Measurements from ENCODE around the gene C1orf232. TPM values are rescaled to one million over a fixed set of nuclear protein-coding genes. Genes with fewer than 3 reads are reported as not detected.

C1orf232 gene
- total and polyA plus RNA-seq, 4 donors: not detected

DNA sequence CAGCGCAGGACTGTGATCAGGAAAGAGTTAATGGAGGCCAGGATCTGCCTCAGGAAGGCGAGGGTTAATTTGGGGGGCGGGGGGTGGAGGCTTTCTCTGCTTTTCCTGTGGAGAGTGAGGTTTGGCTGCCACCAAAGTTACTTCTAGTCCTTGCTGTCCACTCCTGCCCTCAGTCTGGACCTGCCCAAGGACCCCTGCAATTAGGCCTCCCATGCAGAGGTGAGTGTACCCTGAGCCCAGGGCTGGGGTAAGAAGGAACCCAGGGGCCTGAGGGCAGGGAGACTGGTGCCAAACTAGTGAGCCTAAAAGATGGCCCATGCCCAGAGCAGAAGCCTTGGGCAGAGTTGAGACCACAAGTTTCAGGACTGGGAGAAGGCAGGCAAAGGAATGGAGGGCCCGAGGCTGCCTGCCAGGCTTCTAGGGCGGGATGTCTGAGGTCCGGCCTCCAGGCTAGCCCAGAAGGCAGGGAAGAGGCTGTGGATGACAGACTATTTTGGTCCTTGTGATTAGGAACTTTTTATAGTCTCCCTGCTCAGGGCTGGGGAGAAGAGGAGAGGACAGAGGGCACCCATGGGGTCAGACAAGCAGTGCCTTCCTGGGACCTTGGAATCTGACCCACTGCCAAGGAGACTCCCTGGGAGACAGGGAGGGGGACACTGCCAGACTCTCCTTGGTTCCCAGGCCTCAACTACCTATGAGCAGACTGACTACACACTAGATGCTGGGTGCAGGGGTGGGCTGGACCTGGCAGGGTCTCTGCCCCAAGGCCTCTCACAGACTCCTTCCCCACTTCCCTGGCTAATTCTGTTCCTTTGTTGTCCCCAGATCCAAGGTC lies 9.6 kb downstream of the C1orf232 start, which contains the start of gene FAM110D:
FAM110D (plus strand) TSS at position 172 of the 835 bp plus-strand sequence. CDS start 2,213 bp downstream, outside the sequence.
- WGBS, 2 donors: 54 to 56% methylated on average over 6 of the region's 6 CpGs
- ATAC-seq (ENCODE audit: insufficient read depth, low FRiP score): no peak
- Histone ChIP-seq H3K9me3 (ENCODE audit: control insufficient read depth in 4 of 4, insufficient read depth in 3 of 4, low read length in 3 of 4) (no peaks in the 10 kb centered on the region), H3K4me3 (peak within 1 kb of the TSS; percentile 2), H3K27me3 (ENCODE audit: control insufficient read depth in 3 of 3, insufficient read depth in 3 of 3, low read length in 2 of 3) (no peaks in the 10 kb centered on the region), H3K27ac (ENCODE audit: low read depth in 1 of 2, low read length in 1 of 2) (peak within 1 kb of the TSS; percentile 57 to 86), H3K4me1 (ENCODE audit: control insufficient read depth in 5 of 5, insufficient read depth in 5 of 5, low read length in 5 of 5) (peaks cover 0 to 48% (median 6%) of the 10 kb centered on the region in 5 donors), H3K36me3 (ENCODE audit: control insufficient read depth in 4 of 4, insufficient read depth in 4 of 4, low read length in 4 of 4) (no peaks in the 10 kb centered on the region), H3K9ac (ENCODE audit: insufficient read depth in 1 of 2, low read length in 2 of 2) (no peak within 1 kb of the TSS)
- TF ChIP-seq, protein P1, sequence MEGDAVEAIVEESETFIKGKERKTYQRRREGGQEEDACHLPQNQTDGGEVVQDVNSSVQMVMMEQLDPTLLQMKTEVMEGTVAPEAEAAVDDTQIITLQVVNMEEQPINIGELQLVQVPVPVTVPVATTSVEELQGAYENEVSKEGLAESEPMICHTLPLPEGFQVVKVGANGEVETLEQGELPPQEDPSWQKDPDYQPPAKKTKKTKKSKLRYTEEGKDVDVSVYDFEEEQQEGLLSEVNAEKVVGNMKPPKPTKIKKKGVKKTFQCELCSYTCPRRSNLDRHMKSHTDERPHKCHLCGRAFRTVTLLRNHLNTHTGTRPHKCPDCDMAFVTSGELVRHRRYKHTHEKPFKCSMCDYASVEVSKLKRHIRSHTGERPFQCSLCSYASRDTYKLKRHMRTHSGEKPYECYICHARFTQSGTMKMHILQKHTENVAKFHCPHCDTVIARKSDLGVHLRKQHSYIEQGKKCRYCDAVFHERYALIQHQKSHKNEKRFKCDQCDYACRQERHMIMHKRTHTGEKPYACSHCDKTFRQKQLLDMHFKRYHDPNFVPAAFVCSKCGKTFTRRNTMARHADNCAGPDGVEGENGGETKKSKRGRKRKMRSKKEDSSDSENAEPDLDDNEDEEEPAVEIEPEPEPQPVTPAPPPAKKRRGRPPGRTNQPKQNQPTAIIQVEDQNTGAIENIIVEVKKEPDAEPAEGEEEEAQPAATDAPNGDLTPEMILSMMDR (IDR thresholded peaks at IDR 0.05; ENCODE audit: control extremely low read depth, extremely low read depth): no peak
- peak in 2 of 3 donors; percentile 31 to 37 for DNase-seq

DNA sequence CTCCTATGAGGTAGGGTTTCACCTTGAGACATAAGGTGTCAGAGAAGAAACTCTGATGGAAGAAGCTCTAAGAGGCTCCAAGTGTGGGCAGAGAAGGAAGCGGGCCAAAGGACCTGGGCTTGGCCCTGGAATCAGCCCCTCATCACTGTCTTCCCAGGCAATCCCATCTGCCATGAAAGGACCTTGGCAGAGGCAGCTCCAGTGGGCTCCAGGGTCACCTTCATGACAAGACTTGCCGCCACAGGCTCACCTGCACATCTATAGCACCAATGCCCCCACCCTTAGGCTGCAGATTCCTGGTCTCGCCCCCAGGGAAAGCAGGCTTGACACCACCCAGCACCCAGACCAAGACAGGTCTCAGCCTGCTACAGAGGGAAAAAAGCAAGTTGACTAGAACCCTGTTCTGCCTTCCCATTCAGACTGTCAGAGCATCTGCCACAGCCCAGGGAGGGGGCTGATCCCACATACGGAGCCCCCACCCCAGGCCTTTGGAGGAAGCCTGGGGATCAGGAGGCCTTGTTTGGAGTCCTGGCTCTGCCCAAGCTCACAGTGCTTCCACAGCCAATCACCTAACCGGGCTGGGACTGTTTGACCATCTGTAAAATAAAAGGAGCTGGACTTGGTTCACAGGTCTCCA lies 10.4 kb downstream of the C1orf232 start:
- H3K36me3 ChIP-seq (ENCODE audit: control insufficient read depth in 4 of 4, insufficient read depth in 4 of 4, low read length in 4 of 4): no peaks in the 10 kb centered on the region
- WGBS, 2 donors: 77 to 92% methylated on average over 5 of the region's 5 CpGs
- TF ChIP-seq, protein P1 (IDR thresholded peaks at IDR 0.05; ENCODE audit: control extremely low read depth, extremely low read depth): no peak
- H3K27me3 ChIP-seq (ENCODE audit: control insufficient read depth in 3 of 3, insufficient read depth in 3 of 3, low read length in 2 of 3): no peaks in the 10 kb centered on the region
- DNase-seq (peak in 1 of 3 donors; percentile 2), ATAC-seq (ENCODE audit: insufficient read depth, low FRiP score) (no peak)
- H3K9ac ChIP-seq (ENCODE audit: insufficient read depth in 1 of 2, low read length in 2 of 2): no peak overlapping the region
- peak overlapping the region; percentile 28 to 86 for H3K27ac ChIP-seq (ENCODE audit: low read depth in 1 of 2, low read length in 1 of 2)
- H3K4me3 ChIP-seq: no peak overlapping the region
- H3K4me1 ChIP-seq (ENCODE audit: control insufficient read depth in 5 of 5, insufficient read depth in 5 of 5, low read length in 5 of 5): peaks cover 0 to 48% (median 6%) of the 10 kb centered on the region in 5 donors
- H3K9me3 ChIP-seq (ENCODE audit: control insufficient read depth in 4 of 4, insufficient read depth in 3 of 4, low read length in 3 of 4): no peaks in the 10 kb centered on the region

DNA sequence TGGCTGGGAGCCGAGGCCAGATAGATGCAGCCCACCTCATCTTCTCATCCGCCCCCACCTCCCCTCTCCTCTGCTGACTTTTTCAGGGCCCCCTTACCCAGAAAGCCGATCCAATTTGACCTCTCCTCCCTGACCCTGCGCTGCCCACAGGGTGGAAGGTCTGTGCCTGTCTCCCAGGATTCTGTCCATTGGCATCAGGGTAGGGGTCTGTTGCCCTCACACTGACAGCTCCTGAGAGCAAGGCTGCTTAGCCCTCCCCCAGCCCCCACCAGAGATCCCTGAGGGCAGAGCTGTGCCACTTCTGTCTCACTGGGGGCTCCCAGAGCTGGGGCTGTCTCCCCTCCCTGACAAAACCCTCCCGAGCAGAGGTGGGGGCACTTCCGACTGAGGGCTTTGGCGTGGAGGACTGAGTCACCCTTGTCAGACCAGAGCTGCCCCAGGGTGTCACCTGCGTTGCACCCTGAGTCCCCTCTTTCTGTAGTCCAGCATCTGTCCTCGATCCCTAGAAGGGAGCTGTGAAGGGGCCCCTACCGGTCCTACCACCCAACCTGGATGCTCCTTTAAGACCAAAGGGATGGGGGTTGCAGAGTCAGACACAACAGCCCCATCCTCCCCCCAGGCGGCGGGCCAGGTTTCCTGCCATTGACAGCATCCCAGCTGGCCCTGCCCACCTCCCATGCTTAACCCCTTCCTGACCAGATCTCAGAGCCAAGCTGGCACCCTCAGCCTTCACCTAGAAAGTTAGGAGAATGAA lies 12.3 kb downstream of the C1orf232 start:
- H3K27ac ChIP-seq (ENCODE audit: low read depth in 1 of 2, low read length in 1 of 2): peak overlapping the region; percentile 18 to 60
- WGBS, 2 donors: 19 to 27% methylated on average over 11 to 12 of the region's 12 CpGs
- no peak overlapping the region for H3K4me3 ChIP-seq
- no peak overlapping the region for H3K9ac ChIP-seq (ENCODE audit: insufficient read depth in 1 of 2, low read length in 2 of 2)
- no peaks in the 10 kb centered on the region for H3K27me3 ChIP-seq (ENCODE audit: control insufficient read depth in 3 of 3, insufficient read depth in 3 of 3, low read length in 2 of 3)
- ATAC-seq (ENCODE audit: insufficient read depth, low FRiP score) (no peak), DNase-seq (peak; percentile 14 to 47 (median 26))
- H3K36me3 ChIP-seq (ENCODE audit: control insufficient read depth in 4 of 4, insufficient read depth in 4 of 4, low read length in 4 of 4): no peaks in the 10 kb centered on the region
- peaks cover 0 to 44% (median 6%) of the 10 kb centered on the region in 5 donors for H3K4me1 ChIP-seq (ENCODE audit: control insufficient read depth in 5 of 5, insufficient read depth in 5 of 5, low read length in 5 of 5)
- TF ChIP-seq, protein P1 (IDR thresholded peaks at IDR 0.05; ENCODE audit: control extremely low read depth, extremely low read depth): no peak
- no peaks in the 10 kb centered on the region for H3K9me3 ChIP-seq (ENCODE audit: control insufficient read depth in 4 of 4, insufficient read depth in 3 of 4, low read length in 3 of 4)
